Smooth muscle cell (in vitro differentiated cells): Measurements from ENCODE around the gene SOCS3. TPM values are rescaled to one million over a fixed set of nuclear protein-coding genes. Genes with fewer than 3 reads are reported as not detected.

ENCODE experiments used
- DNase-seq: peaks from one replicate; lab custom pipeline; 2025; ENCODE audit not compliant: unreplicated experiment; lab: John Stamatoyannopoulos, UW
- H2AFZ ChIP-seq: fragments of 200-600 bp; sonication (generic); 2 replicates; pipeline ENCODE4 v1.6.0; 2016; ENCODE audit warnings: antibody characterized with exemption, low read depth, mild to moderate bottlenecking
- H3F3A ChIP-seq: fragments of 200-600 bp; sonication (generic); 2 replicates; pipeline ENCODE4 v1.6.0; 2017; ENCODE audit warnings: antibody characterized with exemption, low read depth
- H3K27ac ChIP-seq: fragments of 200-600 bp; sonication (generic); 2 replicates; pipeline ENCODE4 v1.5.1; 2016; ENCODE audit warnings: low read depth, mild to moderate bottlenecking
- H3K27me3 ChIP-seq: fragments of 200-600 bp; sonication (generic); 2 replicates; pipeline ENCODE4 v1.6.1; 2016; ENCODE audit warnings: low read depth, mild to moderate bottlenecking
- H3K36me3 ChIP-seq: fragments of 200-600 bp; sonication (generic); 2 replicates; pipeline ENCODE4 v1.5.1; 2016; ENCODE audit warnings: low read depth
- H3K4me1 ChIP-seq: fragments of 200-600 bp; sonication (generic); 2 replicates; pipeline ENCODE4 v1.5.1; 2016; ENCODE audit warnings: low read depth
- H3K4me2 ChIP-seq: fragments of 200-600 bp; sonication (generic); 2 replicates; pipeline ENCODE4 v1.6.0; 2016; ENCODE audit warnings: mild to moderate bottlenecking
- H3K4me3 ChIP-seq: fragments of 200-600 bp; sonication (generic); 2 replicates; pipeline ENCODE4 v1.5.1; 2016; ENCODE audit warnings: mild to moderate bottlenecking
- H3K79me2 ChIP-seq: fragments of 200-600 bp; sonication (generic); 2 replicates; pipeline ENCODE4 v1.6.0; 2016; ENCODE audit warnings: low read depth, mild to moderate bottlenecking
- H3K9ac ChIP-seq: fragments of 200-600 bp; sonication (generic); 2 replicates; pipeline ENCODE4 v1.6.0; 2016; ENCODE audit warnings: low read depth
- H3K9me3 ChIP-seq: fragments of 200-600 bp; sonication (generic); replicated peaks from 2 replicates; pipeline ENCODE4 v1.5.1; 2016; ENCODE audit warnings: low read depth
- H4K20me1 ChIP-seq: fragments of 200-600 bp; sonication (generic); 2 replicates; pipeline ENCODE4 v1.6.0; 2016; ENCODE audit warnings: low read depth
- WGBS: methylation state at CpG from one replicate; pipeline ENCODE4 v1.1.7; 2016; ENCODE audit warnings: low lambda C conversion rate; 5-methylcytosine and 5-hydroxymethylcytosine counted together
- polyA plus RNA-seq: library from polyadenylated mRNA; unstranded; fragments of >200 nt; fragmentation: Nextera tagmentation; extraction: Ambion mirVana; gene quantifications from 2 replicates; pipeline ENCODE4 v1.2.1, GENCODE V29; 2016
- total RNA-seq: library from RNA; depleted of rRNA; stranded (reverse); fragments of >200 nt; gene quantifications from 2 replicates; pipeline ENCODE4 v1.2.3, GENCODE V29; 2014
- TF ChIP-seq, protein P1 (sequence below): fragments of 200-600 bp; sonication (generic); IDR thresholded peaks from 2 replicates; pipeline ENCODE4 v1.5.1; 2017; ENCODE audit warnings: borderline replicate concordance, mild to moderate bottlenecking, antibody characterized with exemption; ENCODE audit not compliant: insufficient read depth, poor library complexity, severe bottlenecking

SOCS3 gene
- total and polyA plus RNA-seq, 2 experiments from 2014 or later = 116 to 310 TPM

DNA sequence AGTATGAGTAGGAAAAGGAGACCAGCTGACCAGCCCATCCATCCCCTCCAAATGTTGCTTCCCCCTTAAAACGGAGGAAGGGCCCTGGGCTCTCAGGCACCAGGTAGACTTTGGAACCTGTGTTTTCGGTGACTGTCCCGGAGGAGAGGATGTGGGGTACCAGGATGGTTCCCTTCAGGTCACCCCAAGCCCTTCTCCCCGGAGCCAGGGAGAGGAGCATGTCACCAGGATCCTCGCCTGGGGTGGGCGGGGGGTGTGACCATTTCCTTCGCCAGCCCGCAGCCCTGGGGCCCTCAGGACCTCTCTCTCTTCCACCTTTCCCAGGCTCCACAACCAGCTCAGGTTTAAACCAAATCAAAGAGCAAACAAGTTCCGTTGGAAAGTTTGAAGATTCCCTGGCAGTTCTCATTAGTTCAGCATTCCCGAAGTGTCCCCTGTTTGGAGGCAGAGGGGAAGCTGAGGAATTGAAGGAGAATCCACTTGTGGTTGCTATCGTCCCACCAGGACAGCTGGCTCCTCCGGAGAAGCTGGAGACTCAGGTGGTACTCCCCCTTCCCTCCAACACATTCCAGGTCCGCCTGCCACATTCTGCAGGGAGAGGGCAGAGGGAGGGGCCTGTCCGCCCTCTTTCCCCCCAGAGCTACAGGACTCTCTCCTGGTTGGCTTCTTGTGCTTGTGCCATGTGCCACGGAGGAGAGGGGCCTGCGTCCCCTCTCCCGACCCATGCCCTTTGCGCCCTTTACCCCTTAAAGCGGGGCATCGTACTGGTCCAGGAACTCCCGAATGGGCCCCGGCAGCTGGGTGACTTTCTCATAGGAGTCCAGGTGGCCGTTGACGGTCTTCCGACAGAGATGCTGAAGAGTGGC is 2.0 kb downstream of the SOCS3 start:
- TF ChIP-seq, protein P1, sequence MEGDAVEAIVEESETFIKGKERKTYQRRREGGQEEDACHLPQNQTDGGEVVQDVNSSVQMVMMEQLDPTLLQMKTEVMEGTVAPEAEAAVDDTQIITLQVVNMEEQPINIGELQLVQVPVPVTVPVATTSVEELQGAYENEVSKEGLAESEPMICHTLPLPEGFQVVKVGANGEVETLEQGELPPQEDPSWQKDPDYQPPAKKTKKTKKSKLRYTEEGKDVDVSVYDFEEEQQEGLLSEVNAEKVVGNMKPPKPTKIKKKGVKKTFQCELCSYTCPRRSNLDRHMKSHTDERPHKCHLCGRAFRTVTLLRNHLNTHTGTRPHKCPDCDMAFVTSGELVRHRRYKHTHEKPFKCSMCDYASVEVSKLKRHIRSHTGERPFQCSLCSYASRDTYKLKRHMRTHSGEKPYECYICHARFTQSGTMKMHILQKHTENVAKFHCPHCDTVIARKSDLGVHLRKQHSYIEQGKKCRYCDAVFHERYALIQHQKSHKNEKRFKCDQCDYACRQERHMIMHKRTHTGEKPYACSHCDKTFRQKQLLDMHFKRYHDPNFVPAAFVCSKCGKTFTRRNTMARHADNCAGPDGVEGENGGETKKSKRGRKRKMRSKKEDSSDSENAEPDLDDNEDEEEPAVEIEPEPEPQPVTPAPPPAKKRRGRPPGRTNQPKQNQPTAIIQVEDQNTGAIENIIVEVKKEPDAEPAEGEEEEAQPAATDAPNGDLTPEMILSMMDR = no peak
- H3K4me3 ChIP-seq = peak overlapping the region; percentile 95
- DNase-seq = no peak
- WGBS = 27% methylated on average over 25 of the region's 25 CpGs
- no peaks in the 10 kb centered on the region for H3K27me3 ChIP-seq
- H3K79me2 ChIP-seq = peaks cover 35% of the 10 kb centered on the region
- no peak overlapping the region for H2AFZ ChIP-seq
- H3K9ac ChIP-seq = peak overlapping the region; percentile 85
- peaks cover 43% of the 10 kb centered on the region for H3F3A ChIP-seq
- peak overlapping the region; percentile 86 for H3K4me2 ChIP-seq
- no peaks in the 10 kb centered on the region for H3K9me3 ChIP-seq
- no peaks in the 10 kb centered on the region for H3K36me3 ChIP-seq
- peak overlapping the region; percentile 91 for H3K27ac ChIP-seq
- H3K4me1 ChIP-seq = peaks cover 30% of the 10 kb centered on the region
- peaks cover 48% of the 10 kb centered on the region for H4K20me1 ChIP-seq

DNA sequence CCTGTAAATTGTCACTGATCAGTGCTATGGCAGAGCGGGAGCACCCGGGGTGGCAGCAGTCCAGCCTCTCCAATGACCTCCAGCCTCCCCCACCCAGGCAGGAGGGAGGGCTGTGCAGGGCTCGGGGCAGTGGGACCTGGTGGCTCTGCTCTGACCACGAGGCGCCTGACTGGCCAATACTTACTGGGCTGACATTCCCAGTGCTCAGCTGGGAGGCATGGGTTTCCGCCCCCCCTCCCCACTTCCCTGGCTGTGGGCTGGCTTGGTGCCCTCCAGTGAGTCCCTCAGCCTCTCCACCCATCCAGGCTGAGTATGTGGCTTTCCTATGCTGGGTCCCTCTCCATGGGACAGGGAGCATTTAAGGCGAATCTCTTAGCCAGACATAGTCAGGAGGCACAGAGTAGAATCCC is 2.7 kb downstream of the SOCS3 start:
- no peak for DNase-seq
- H4K20me1 ChIP-seq = peaks cover 48% of the 10 kb centered on the region
- H3K79me2 ChIP-seq = peaks cover 35% of the 10 kb centered on the region

DNA sequence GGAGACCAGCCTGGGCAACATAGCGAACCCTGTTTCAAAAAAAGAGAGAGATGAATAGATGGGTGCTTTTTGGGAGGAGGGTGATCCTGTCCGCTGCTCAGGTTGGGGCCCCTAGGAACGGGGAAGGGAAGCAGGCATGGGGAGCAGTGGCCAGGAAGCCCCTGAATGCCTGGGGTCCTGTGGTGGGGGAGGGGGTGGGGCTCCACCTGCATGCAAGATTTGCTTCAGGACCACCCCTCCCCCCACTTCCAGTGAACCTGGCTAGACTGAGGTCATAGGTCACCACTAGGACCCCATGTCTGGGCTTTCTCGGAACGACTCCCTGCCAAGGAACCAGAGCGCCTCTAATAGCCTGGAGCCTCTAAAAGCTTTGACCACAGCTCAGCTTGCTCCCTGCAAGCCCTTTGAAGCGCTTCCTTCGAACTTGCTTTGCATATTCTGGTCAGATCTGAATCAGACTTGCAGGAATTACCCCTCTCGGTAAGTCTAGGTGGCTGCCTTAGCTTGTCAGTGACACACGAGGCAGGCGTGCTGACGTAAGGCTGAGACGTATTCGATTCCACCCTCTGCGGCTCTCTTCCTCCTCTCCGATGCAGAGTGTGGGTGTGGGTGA is 3.7 kb downstream of the SOCS3 start:
- no peaks in the 10 kb centered on the region for H3K27me3 ChIP-seq
- peak overlapping the region; percentile 86 for H3K4me2 ChIP-seq
- peak overlapping the region; percentile 95 for H3K4me3 ChIP-seq
- H3K79me2 ChIP-seq = peaks cover 35% of the 10 kb centered on the region
- TF ChIP-seq, protein P1 = no peak
- no peaks in the 10 kb centered on the region for H3K36me3 ChIP-seq
- H3F3A ChIP-seq = peaks cover 52% of the 10 kb centered on the region
- H2AFZ ChIP-seq = no peak overlapping the region
- peak overlapping the region; percentile 85 for H3K9ac ChIP-seq
- DNase-seq = no peak
- WGBS = 18% methylated on average over 16 of the region's 16 CpGs
- H3K27ac ChIP-seq = peak overlapping the region; percentile 91
- H4K20me1 ChIP-seq = peaks cover 48% of the 10 kb centered on the region
- peaks cover 44% of the 10 kb centered on the region for H3K4me1 ChIP-seq
- no peaks in the 10 kb centered on the region for H3K9me3 ChIP-seq

More for the DNA sequence above, 2.7 kb downstream of the SOCS3 start:
- Histone ChIP-seq H3K36me3 (no peaks in the 10 kb centered on the region), H3K27me3 (no peaks in the 10 kb centered on the region), H3K27ac (peak overlapping the region; percentile 91), H3K4me2 (peak overlapping the region; percentile 86), H3K4me1 (peaks cover 34% of the 10 kb centered on the region), H3K9me3 (no peaks in the 10 kb centered on the region), H3F3A (peaks cover 46% of the 10 kb centered on the region), H3K9ac (peak overlapping the region; percentile 85), H2AFZ (no peak overlapping the region), H3K4me3 (peak overlapping the region; percentile 95)
- TF ChIP-seq, protein P1 = no peak
- WGBS = 25% methylated on average over 7 of the region's 7 CpGs
